Ovary (tissue), 9 donors: ENCODE data around the gene CYFIP1. TPM values are rescaled to one million over a fixed set of nuclear protein-coding genes. Genes with fewer than 3 reads are reported as not detected.

Experiments used
- DNase-seq, 5 donors: peaks; one replicate each; pipeline ENCODE4 v3.0.0-alpha.2; 2019 to 2020
- H3K27ac ChIP-seq, 2 donors: fragments of 200-600 bp; one replicate each; pipeline versions ENCODE4 v1.5.1 to v1.8.0; 2019 to 2022
- H3K27me3 ChIP-seq: fragments of 200-600 bp; one replicate; pipeline ENCODE4 v1.8.0; 2022
- H3K36me3 ChIP-seq: fragments of 200-600 bp; sonication (generic); one replicate; pipeline ENCODE4 v1.5.1; 2019
- H3K4me1 ChIP-seq: one replicate; pipeline ENCODE4 v1.8.1; 2013; ENCODE audit warnings: mild to moderate bottlenecking, moderate library complexity; ENCODE audit not compliant: insufficient read depth
- H3K4me3 ChIP-seq: fragments of 200-600 bp; sonication (generic); one replicate; pipeline ENCODE4 v1.5.1; 2017
- H3K9me3 ChIP-seq, 2 donors: fragments of 200-600 bp in 1 of 2; sonication (generic) in 1 of 2; one replicate each; pipeline versions ENCODE4 v1.5.1 to v1.8.1; 2013 to 2019; ENCODE audit warnings: mild to moderate bottlenecking in 1 of 2, moderate library complexity in 1 of 2
- EP300 ChIP-seq: sonication (generic); formaldehyde crosslinking; IDR thresholded peaks from one replicate; pipeline ENCODE4 v1.6.1; 2017; ENCODE audit warnings: antibody characterized with exemption
- POLR2A ChIP-seq: fragments of 450-650 bp; IDR thresholded peaks from one replicate; pipeline ENCODE4 v1.6.1; 2017; ENCODE audit warnings: antibody characterized with exemption, mild to moderate bottlenecking, moderate library complexity
- WGBS, 3 donors: extraction: QIAGEN DNeasy Blood & Tissue Kit in 1 of 3; methylation state at CpG; one replicate each; pipeline versions ENCODE4 v1.1.5 to v1.1.7; 2013 to 2017; 5-methylcytosine and 5-hydroxymethylcytosine counted together
- intact Hi-C, 4 donors: fragments of 100-400 bp; cut with DNase I; formaldehyde crosslinking; loops; one replicate each; pipeline versions ENCODE4 v1.11.0 to v1.15.1; 2022 to 2023
- polyA plus RNA-seq, 2 donors: library from polyadenylated mRNA; stranded (reverse); fragments of 200-250 nt in 1 of 2; fragments of 350-450 nt in 1 of 2; fragmentation: Illumina TruSeq in 1 of 2; extraction: RNeasy Lipid Tissue Mini Kit (QIAGEN cat#74804) in 1 of 2; gene quantifications; one replicate each; pipeline ENCODE4 v1.2.3, GENCODE V29; 2013 to 2014
- total RNA-seq, 7 donors: library from RNA; depleted of rRNA in 2 of 7; stranded (reverse); fragments of >200 nt in 2 of 7; fragmentation: NEBNext Ultra II Directional in 3 of 7; extraction: Animal tissue kit (Norgen Biotek cat#: 25700) in 3 of 7; gene quantifications; one replicate each; pipeline versions ENCODE4 v1.1.0 to v1.2.4, GENCODE V29; 2016 to 2023
- TF ChIP-seq, protein P1 (sequence below), 3 donors: fragments of 450-650 bp in 2 of 3; fragments of 200-600 bp in 1 of 3; IDR thresholded peaks; one replicate each; pipeline versions ENCODE4 v1.5.1 to v1.8.0; 2016 to 2022; ENCODE audit warnings: antibody characterized with exemption in 3 of 3, mild to moderate bottlenecking in 1 of 3
- donor health status: DM: no; HTN: no; CAD: no; lungs with moderate emphysema.
- donor health status: DM: no; HTN: no; CAD: no.
- donor health status: Bipolar disorder and iron deficiency.
- donor health status: DM: yes; HTN: yes; CAD: no.
- donor health status: DM: no; HTN: no; CAD: no.
- donor health status: DM: yes; HTN: yes; CAD: no.

CYFIP1 gene
- total and polyA plus RNA-seq, 9 donors, result 35.8 to 96.2 (median 77.1) TPM

DNA sequence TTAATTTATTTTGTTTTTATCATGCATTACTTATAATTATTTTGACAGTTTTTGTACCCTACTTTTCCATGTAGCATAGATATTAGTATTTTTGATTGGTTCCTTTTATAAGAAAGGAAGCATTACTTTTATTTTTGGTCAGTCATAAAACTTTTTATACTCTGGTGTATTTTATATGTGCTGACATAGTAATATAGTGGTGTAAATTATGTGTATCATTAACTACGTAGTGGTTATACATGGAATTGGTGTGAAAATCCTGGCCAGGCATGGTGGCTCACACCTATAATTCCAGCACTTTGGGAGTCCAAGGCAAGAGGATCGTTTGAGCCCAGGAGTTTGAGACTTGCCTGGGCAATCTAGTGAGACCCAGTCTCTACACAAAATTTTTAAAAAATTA, 160.5 kb downstream of the CYFIP1 start:
- H3K4me1 ChIP-seq, result no peaks in the 10 kb centered on the region
- no peaks in the 10 kb centered on the region for H3K36me3 ChIP-seq
- H3K27ac ChIP-seq, result no peak overlapping the region
- no peak for DNase-seq
- intact Hi-C loops, result no loop called here
- WGBS, 3 donors, result 76 to 84% (median 81%) methylated on average over 2 of the region's 2 CpGs
- TF ChIP-seq EP300 (no peak), POLR2A (no peak)
- TF ChIP-seq, protein P1, sequence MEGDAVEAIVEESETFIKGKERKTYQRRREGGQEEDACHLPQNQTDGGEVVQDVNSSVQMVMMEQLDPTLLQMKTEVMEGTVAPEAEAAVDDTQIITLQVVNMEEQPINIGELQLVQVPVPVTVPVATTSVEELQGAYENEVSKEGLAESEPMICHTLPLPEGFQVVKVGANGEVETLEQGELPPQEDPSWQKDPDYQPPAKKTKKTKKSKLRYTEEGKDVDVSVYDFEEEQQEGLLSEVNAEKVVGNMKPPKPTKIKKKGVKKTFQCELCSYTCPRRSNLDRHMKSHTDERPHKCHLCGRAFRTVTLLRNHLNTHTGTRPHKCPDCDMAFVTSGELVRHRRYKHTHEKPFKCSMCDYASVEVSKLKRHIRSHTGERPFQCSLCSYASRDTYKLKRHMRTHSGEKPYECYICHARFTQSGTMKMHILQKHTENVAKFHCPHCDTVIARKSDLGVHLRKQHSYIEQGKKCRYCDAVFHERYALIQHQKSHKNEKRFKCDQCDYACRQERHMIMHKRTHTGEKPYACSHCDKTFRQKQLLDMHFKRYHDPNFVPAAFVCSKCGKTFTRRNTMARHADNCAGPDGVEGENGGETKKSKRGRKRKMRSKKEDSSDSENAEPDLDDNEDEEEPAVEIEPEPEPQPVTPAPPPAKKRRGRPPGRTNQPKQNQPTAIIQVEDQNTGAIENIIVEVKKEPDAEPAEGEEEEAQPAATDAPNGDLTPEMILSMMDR (IDR thresholded peaks at IDR 0.05), result no peak
- no peaks in the 10 kb centered on the region for H3K27me3 ChIP-seq
- no peak overlapping the region for H3K4me3 ChIP-seq
- no peaks in the 10 kb centered on the region for H3K9me3 ChIP-seq

Other genes starting within 250 kb of the CYFIP1 start
- 1 to 10 TPM; 2.4 to 5.9 (median 3.8) TPM for gene NIPA1, start 193.7 kb downstream of the CYFIP1 start, total RNA-seq
- 1 to 10 TPM; 1.2 to 4.5 TPM for gene NIPA1, start 193.7 kb downstream of the CYFIP1 start, polyA plus RNA-seq
- gene NIPA2, start 141.7 kb downstream of the CYFIP1 start, total RNA-seq, result 10 to 100 TPM; 17.9 to 42.1 (median 30.2) TPM
- 10 to 100 TPM; 13.9 to 44.4 TPM for gene NIPA2, start 141.7 kb downstream of the CYFIP1 start, polyA plus RNA-seq
- gene TUBGCP5, start 59.2 kb upstream of the CYFIP1 start, total RNA-seq, result 10 to 100 TPM; 10.2 to 25.6 (median 16.4) TPM
- gene TUBGCP5, start 59.2 kb upstream of the CYFIP1 start, polyA plus RNA-seq, result 10 to 100 TPM in 1 of 2 donors, 1 to 10 TPM in 1; 8.5 to 14.4 TPM
- gene GOLGA6L1, start 156.5 kb upstream of the CYFIP1 start, total RNA-seq, result not detected
- gene GOLGA6L1, start 156.5 kb upstream of the CYFIP1 start, polyA plus RNA-seq, result not detected